IPS-NIHi7 (cell line): ENCODE results near the gene RNF213.

Experiments
- DNase-seq: peaks from one replicate; pipeline ENCODE4 v3.0.0; 2012; ENCODE audit warnings: mixed read lengths; ENCODE audit errors: extremely low spot score

Gene RNF213

DNA sequence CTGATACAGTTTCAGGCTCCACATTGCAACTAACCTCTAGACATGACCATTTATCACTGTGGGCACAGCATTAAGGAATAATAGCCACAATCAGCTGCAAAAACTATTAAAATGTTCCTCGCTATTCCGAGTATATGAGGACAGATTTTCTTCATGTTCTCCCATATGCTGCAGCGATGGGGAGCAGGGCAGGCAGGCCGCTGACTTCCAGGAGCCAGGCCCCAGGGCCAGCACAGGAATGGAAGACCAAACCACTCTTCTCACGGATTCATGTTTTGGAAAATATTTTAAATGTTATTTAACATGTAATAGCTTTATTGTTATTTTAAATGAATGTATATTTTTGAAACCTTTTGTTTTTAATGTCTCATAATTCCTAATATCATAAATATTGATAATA lies 110.5 kb downstream of the RNF213 start:
- no peak for DNase-seq

DNA sequence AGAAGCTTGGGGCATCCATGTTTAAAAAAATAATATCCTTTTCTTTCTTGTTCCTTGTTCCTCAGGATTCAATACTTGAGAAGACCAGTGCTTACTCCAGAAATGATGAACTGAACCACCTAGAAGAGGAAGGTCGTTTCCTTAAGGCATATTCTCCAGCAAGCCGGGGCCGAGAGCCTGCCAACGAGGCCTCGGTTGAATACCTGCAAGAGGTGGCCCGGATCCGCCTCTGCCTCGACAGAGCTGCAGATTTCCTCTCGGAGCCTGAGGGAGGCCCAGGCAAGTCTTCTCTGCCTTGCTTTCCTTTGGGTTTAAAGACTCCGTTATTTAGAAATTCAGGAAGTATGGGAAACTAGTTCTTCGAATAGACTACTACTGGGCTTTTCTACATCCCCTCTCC lies 111.8 kb downstream of the RNF213 start:
- no peak for DNase-seq

- no peak for DNase-seq
These were observed 112.4 kb downstream of the RNF213 start for GRCh38 chr17:80372922-80373570.

DNA sequence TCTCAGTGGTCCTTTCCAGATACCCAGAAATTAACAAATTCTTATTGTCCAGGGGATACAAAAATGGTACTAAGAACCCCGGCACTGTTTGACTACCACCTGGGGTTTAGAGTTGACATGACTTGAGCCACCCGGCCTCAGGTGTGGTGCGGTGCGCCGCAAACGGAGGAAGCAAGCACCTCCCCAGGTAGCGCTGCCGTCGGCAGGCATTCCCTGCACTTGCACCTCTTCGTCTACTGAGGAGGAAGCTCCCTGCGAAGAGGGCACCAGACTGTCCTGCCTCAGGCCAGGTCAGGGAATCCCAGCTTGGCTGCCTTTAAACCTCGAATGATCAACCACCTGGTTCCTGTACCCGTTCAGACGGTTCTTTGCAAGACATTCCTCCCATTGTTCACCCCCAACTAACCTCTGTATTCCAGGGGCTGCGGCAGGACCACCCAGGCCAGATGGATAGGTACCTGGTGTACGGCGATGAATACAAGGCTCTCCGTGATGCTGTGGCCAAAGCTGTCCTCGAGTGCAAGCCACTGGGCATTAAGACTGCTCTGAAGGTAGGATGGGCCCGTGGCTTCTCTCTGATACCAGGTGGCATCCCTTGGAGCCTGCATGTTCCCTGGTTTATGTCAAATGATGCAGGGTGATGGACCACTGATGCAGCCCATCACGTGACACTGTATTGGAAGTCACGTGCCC lies 113.5 kb downstream of the RNF213 start:
- DNase-seq: no peak

DNA sequence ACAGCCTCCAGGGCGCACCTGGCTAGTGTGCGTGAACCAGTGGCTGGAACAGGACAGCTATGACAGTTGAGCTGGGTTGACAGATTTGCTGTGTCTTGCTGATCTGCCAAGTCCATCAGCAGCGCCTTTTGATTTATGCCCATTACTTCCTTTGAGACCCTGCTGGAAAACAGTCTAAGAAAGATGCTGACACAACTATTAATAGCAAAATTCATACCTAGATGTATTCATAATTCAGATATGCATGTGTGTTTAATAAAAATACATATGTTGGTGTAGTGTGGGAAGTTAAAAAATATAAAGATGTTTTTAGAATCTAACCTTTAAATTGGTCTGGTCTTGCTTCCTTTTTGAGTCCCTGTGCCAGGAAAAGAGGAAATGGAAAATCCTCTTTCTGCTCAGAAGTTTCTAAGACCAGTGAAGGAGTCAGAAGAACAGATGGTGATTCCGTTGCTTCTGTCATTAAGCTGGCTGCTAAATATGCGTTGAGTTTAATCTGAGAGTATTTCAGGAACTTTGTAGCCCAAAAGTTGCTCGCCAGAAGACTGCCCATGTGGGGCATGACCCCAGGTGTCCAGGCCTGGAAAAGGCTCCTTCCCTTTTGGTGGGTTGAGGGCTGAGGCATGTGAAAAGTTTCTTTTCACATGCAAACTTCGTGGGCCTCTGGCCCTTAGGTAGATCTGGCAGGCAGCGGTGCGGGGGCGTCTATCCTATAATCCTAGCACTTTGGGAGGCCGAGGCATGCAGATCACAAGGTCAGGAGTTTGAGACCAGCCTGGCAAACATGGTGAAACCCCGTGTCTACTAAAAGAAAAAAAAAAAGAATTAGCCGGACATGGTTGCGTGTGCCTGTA lies 114.3 kb downstream of the RNF213 start:
- DNase-seq: no peak

DNA sequence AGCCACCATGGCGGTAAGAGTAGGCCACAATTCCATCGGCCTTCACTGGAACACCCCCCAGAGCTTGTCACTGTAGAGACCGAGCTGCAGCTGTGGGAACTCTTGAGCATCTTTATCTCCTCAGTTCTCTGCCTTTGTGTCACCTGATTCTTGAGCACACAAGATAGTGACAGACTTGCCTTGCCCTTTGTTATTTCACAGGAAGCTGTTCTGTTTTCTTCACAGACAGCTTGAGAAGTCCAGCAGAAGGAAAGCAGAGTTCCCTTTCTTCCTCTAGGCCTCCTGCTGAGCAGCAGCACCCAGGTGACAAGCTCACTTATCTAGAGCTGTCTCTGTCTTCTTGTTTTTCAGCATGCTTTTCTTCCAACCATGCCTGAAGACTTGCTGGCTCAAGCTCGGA lies 115.9 kb downstream of the RNF213 start:
- DNase-seq: no peak

DNA sequence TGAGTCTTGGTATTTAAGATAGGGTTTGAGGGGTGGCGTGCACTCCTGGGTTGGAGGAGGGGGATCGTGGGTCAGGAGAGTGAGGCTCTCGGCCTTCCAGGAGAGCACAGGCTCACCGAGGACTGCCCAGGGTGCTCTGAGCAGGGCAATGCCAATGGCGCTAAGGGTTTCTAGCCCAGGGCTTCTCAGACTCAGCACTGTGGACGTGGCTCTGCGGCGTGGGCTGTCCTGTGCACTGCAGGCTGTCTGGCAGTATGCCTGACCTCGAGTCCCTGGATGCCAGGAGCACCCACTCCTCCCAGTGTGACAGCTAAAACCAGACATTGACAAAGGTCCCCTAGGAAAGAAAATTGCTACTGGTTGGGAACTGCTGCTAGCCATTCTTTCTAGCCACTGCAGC lies 117.1 kb downstream of the RNF213 start:
- no peak for DNase-seq

GRCh38 chr17:80379348-80379747 lies 118.7 kb downstream of the RNF213 start:
- DNase-seq: no peak

- no peak for DNase-seq
These were observed 119.4 kb downstream of the RNF213 start for GRCh38 chr17:80380068-80380467.

- no peak for DNase-seq
These were observed 119.9 kb downstream of the RNF213 start for GRCh38 chr17:80380555-80381002.

- no peak for DNase-seq
These were observed 120.8 kb downstream of the RNF213 start for GRCh38 chr17:80381416-80381923.

DNA sequence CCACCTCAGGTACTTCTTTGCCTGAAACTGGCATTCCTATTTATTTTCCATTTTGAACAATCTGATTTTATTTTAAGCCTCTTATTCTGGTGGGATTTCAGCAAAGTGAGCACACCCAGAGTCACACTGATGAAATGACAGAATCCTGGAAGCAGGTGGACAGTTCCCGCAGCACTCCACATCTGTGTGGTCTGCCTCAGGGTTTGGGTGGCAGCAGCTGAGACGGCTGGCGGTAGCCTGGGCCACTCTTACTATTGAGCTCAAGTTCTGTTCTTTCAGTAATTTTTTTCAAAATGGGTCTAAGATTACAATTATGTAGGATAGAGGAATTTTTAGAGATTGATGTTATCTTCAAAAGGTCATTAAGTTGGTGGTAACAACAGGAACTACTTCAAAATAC lies 121.8 kb downstream of the RNF213 start:
- DNase-seq: no peak

GRCh38 chr17:80382956-80383355 lies 122.3 kb downstream of the RNF213 start:
- DNase-seq: no peak

DNA sequence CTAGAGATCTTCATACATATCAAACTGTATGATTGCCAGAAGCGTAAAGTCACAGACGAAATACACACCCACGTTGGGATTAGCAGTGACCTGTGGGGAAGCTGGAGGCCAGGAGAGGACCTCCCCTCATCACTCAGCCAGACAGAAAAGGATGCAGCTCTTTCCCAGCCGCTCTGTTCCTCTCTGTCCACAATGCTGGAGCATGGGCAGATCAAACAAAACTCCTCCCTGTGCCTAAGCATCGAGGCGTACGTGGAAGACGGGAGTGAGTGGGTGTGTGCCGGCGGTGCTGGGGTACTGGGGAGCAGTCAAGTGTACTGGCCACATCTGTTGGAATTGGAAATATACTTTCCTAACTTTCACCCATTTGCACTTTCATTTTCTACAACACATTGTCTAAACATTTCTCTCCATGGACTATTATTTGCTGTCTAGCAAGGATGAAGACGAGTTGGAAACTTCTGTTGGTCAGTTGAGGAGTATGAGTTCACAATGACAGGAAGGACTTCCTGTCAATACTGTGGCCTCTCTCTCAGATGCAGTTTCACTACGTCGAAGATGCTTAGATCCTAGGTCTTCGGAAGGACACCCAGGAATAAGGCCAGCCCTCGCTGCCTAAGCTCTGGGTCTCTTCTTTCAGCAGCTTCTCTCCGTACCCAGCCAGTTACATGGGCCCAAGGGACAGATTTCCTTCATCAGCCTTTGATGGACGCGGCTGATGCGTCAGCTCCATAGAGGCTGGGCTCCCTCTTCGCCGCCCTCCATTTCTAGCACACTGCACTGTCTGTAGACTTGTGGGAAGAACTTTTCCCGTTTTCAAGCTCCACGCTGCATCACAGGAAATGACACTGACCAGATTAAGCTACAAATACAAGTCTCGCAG lies 123.7 kb downstream of the RNF213 start:
- no peak for DNase-seq

DNA sequence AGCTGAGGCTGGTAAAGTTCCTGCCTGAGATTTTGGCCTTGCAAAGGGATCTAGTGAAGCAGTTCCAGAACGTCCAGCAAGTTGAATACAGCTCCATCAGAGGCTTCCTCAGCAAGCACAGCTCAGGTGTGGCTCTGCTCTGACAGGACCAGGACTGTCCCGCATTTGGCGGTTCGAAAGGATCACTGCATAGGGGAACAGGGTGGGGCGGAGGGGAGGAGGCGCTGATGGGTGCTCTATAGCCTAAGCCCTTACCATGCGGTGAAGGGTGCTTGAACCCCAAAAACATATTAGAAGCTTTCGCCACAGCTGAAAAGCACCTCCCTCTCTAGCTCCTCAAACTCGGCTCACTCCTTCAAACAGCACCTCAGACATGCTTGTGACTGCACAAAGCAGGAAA lies 124.4 kb downstream of the RNF213 start:
- no peak for DNase-seq

DNA sequence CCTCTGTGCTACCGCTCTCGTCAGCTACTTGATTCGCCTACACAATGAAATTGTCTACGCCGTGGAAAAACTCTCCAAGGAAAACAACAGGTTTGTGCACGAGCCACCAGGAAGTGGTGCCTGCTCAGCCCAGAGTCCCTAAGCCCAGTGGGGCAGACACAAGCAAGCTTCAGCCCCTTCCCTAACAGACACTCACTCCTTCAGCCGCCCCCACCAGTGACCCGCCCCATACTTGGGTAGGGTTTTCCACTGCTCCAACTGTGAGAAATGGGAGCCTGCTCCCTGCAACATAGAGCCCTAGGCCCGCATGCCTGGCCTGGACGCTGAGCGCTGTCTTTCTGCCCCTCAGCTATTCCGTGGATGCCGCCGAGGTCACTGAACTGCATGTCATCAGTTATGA lies 125.7 kb downstream of the RNF213 start:
- DNase-seq: no peak

- no peak for DNase-seq
These were observed 126.4 kb downstream of the RNF213 start for GRCh38 chr17:80387071-80387470.

DNA sequence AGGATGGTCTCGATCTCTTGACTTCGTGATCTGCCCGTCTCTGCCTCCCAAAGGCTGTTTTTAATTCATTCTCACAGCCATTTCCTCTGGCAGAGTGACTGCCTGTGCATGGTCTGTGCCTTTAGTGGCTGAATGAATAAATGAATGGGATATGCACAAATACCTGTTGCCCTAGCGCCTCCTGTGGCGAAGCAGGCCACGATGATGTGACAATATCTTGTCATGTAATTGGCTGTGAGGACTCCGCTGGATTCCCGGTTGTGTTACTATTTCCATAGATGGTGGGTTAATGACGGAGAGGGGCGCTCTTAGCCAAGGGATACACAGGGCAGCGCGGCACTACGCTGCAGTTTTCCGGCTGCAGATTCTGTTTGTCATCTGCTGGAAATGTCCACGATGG lies 127.5 kb downstream of the RNF213 start:
- DNase-seq: peak; percentile 22

- DNase-seq: no peak
These were observed 127.9 kb downstream of the RNF213 start for GRCh38 chr17:80388601-80389000.

GRCh38 chr17:80389011-80389995 lies 128.7 kb downstream of the RNF213 start:
- DNase-seq: peak; percentile 3
